DMS114 treated with DMSO at 0.1 percent for 48 hours (cell line): ENCODE results near the gene PTPRB.

Experiments
- DNase-seq: peaks from one replicate; lab custom pipeline; 2025; ENCODE audit not compliant: unreplicated experiment; lab: John Stamatoyannopoulos, UW

Gene PTPRB

DNA sequence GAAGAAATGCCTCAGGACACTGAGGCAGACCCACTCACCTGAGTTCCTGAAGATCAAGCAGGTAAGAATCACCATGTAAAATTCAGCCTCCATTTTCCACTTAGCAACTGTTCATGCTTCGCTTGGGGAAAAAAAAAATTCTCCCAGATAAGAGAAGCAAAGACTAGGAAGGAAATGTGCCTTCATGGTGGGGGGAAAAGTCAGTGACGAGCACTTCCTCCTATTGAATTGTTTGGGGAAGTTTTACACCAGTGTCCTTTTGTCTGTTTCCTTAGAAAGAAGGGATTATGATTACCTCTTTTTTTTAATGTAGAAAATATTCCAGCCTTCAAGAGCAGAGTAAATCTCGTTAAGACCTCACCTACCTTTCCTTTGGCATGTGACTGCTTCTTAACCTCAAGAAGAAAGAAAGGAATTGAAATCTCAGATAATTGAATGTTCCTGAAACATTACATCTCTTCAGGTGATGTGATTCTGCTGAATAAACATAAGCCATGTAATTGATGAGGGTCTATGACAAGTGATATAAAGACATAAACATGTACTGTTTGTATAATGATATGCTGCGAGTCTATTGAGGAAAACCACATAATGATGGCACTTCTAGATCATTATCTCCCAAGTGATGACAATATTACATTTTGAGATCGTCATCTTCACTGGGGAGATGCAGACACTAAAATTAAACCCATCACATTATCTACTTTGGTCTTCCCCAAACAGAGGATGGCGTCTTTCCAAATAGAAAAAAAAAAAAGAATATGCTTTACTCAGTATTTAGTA is at the start of gene PTPRB:
Gene PTPRB (minus strand): TSS at position 127 of the 783 bp plus-strand sequence. CDS start 34 bp downstream, at position 93.
- DNase-seq = no peak

DNA sequence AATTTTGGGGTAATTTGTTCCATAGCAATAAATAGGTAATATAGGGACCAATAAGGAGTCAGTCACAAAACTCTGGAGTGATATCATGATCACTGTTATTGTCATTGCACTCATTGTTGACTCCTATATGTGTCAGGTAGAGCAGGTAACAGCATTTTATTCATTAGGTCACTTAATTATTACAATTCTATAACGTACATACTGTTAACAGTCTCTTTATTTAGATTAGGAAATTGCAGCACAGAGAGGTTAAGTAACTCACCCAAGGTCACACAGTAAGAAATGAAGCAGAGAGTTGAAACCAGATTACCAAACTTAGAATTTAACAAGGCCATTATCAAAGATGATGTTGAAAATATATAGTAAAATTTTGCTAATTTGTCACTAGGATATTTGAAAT is 49.7 kb upstream of the PTPRB start:
- no peak for DNase-seq

DNA sequence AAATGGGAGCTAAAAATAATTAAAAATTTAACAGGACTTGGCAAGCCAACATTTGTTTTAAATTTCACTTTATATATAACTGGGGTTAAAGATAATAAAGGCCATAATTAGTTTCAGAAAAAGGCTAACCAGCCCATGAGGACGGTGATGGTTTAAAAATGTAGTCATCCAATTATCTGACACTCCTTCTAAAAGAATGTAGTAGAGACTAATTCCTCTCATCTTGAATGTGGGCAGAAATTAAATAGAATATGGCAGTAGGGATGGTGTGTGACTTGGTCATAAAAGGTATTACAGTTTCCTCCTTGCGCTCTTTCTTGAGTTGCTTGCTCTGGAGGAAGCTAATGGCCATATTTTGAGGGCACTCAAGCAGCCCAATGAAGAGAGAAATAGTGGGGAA is 49.1 kb upstream of the PTPRB start:
- no peak for DNase-seq

DNA sequence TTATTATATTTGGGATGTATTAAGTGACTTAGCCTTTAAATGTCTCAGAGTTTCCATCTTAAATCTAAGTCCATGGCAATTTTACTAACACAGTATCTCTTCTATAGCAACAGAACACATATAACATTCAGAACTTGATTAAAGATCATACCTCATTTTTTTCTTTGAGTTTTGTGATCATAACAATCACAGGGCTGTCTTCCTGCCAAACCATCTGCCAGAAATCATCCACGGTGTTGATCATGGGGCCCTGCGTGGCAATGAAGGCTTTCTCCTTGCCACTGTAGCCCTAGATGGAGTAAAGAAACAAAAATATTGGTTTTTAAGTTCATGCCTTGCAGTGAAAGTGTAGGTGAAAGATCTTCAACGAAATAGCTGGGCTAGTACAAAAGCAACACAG is 46.7 kb upstream of the PTPRB start:
- no peak for DNase-seq

DNA sequence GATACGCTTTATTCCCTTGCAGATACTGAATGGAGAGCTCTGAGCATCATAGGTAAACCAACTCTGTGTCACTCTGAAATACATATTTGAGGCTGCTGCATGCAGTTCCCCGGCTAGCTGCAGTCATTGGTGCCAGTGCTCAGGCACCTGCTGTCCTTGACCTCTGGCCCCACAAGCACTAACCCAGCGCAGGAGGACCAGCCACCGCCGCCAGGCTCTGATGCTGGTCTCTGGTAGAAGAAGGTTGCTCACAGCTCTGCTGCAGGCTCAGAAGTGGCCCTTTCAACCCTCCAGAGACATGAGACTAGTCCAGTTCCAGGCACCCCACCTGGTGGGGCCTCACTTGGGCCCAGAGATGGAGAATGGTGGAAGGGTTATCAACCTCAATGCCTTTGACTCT is 34.5 kb upstream of the PTPRB start:
- DNase-seq = no peak

DNA sequence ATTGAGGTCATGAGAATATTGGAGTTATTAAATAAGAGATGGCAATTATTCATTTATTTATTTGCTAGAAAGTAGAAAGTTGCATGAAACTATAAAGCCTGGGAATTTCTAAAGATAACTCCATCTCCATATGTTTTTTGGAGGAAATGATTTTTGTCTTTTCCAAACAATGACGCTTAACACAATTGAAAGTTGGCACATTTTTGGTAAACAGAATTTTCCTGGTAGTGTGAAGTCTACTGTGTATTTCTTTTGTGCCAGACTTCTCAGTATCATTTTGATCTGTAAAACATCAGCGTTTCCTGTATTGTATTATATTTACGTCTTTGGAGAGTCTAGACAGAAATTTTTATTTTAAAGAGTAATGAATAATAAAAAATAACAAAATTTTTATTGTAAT is 33.7 kb upstream of the PTPRB start:
- no peak for DNase-seq

DNA sequence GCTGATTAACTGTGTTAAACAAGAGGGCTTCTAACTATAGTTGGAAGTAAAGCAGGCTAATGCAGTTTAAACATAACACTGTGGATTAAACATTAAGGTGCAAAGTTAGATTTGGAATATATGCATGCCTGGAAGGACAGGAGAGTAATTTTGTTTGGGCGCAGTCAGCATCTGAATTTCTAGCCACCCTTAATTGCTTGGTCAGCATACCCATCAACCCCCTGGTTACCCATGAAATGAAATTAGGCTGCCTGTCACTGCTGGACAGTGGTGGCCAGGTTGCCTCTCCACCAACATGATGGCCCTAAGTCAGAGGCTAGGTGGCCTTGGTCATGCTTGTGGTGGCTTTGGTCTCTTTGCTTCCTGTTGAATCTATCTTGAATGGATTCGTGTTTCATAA is 30.0 kb upstream of the PTPRB start:
- DNase-seq = no peak

DNA sequence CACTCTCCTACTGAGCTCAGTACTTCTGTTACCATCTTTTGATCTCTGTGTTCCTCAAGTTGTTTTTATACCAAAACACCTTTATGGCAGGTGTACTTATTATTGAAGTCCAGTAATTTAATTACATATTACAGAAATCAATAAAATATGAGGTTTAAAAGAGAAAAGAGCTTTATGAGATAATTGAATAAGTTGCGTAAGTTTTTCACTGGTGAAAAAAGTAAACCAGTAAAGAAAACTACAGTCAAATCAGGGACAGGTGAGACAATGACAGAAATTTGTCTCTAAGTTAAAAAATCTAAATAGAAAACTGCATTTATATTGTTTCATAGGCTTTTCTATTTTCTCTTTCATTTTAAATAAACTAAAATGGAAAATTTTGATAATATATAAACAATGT is 29.1 kb upstream of the PTPRB start:
- DNase-seq = no peak

DNA sequence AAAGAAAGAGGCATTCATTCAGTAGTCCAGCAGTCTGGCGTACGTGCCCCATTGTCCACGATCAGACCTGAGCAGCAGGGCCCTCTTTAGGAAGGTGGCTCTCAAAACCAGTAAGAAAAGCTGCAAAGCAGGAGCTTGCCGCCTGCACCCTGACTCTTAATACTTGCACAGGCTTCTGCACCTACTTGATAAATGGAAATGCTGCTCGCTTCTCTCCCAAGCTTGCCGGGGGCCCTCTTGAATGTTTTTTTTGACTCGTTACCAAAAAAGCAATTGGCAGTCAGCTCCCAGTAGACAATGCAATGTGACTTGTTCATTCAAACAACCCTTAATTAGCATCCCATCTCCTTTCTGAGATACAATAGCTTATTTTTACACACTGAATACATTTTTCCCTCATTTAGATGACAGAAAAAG is 27.2 kb upstream of the PTPRB start:
- no peak for DNase-seq

DNA sequence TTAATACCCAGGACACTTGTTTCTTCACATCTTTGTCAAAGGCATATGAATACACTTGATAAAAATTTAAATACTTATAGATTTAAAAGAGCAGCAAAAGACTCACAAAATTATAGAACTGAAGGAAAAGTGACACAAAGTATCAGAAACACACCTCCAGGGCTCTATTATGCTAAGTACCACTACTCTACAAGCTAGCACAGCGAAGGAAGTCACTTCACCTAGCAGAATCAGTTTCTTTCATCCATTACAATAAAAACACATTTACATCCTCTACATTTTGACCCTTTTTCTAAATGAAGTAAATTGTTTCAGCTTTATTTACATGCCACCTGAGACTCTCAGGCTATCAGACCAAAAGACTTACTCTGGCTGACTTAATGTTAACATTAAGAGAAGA is 26.6 kb upstream of the PTPRB start:
- DNase-seq = no peak

DNA sequence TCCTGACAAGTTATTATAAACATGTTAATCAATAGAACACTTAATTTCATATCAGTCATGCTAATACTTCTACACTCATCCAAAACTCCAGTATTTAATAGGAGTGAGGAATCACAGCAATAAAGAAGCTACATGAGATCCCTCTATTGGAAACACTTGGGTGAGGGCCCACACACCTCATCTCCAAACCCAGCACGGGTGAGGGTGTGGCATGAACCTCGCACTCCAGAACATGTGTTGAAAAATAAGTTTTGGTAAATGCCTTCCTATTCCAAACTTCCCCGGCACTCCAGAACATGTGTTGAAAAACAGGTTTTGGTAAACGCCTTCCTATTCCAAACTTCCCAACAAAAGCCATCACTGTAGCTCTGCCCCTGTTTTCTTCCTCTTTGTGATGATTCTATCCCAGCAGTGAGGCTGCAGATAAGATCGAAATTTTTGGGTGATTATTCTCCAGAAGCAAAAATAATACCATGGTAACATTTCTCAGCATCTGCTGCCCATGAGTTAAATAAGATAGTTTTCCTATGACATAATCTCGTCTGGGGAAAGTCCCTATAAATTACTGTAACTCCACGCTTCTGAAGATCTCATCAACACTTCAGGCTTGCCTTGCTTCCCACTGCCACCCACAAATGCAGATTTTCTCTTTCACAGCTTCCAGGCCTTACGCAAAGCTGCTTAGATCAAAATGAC is 24.4 kb upstream of the PTPRB start:
- no peak for DNase-seq

DNA sequence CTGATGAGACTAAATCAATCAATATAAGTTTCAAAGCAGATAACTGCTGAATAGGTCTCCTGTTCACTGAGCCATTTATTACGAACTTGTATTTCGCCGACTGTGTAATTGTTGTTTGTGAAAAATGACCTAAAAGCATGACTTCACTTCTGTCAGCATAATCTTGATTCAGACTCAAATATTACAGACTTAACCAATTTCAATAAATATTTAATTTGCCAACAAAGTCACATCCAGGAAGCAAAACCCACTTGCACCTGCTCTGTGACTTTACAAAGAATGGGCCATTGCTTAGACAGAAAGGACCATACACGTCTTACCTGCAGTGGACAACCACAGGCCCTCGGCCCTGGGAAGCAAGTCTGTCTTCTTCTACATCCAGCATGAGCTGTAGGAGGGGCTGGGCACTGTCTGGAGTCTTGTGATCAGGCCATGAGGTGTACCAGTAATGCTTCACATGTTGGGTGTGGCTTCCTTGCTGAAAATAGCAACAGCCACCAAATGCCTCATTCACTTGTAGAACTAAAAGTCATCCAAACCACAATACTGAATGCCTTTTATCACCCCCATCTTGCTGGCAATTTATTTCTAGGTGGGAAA is 23.5 kb upstream of the PTPRB start:
- DNase-seq = no peak

DNA sequence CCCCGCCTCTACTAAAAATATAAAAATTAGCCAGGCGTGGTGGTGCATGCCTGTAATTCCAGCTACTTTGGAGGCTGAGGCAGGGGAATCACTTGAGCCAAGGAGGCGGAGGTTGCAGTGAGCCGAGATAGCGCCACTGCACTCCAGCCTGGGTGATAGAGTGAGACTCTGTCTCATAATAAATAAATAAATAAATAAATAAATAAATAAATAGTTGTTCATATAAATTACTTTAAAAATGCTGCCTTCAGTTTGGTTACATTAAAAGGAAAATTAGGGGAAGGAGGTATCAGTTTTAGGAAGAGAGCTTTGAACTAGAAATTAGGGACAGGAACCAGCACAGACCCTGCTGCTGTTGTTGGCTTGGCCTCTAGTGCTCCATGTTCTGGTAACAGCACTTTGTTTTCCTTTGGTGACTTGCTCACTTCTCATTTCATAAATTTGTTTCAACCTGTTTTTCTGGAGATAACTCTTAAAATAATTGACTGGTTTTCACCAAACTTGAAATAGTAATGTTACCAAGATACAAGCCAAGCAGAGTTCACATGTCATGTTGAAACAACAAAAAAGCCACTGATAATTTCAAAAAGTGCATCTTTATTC is 22.9 kb upstream of the PTPRB start:
- DNase-seq = no peak

DNA sequence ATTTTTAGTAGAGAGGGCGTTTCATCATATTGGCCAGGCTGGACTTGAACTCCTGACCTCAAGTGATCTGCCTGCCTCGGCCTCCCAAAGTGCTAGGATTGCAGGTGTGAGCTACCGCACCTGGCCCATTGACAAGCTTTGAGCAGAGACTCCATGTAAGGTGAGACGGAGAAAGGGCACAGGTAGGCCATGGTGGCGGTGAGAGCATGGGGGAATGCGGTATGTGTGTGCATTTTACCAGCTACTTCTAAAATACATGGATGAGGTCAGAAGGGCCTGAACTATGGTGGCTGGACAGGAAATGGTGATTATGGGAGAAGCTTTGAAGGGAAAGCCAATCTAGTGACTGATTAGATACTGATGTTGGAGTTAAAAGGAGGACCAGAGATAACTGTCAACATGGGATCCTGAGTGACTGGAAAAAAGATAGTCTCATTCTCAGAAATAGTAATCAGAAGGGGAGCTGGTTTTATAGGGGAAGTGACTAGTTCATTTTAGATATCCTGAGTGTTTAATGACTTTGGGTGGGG is 21.9 kb upstream of the PTPRB start:
- no peak for DNase-seq

DNA sequence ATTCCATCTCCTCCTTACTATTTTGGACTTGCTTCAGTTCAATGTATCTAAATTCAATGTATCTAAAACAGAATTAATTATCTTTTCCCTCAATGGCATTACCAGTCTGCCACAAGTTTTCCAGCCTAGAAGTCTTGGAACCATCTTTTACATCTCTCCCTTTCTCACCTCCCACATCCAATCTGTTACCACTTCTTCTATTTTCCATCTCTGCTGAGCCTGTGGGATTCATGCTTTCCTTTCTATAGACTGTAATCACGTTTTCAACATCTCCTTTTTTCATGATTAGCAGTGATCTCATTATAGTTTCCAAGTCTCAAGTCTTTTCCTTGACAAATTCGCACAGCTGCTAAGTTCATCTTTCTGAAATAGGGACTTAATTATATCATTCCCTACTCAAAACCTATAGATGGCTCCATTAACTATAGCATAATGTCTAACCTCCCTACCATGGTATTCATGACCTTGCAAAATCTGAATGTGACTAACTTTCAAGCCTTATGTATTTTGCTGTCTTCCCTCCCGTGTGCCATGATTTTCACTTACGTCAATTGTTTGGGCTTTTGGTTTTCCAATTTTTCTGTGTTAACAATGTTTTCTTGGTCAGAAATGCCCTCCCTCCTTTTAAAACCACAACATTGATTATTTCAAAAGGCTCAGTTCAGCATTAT is 20.5 kb upstream of the PTPRB start:
- no peak for DNase-seq

DNA sequence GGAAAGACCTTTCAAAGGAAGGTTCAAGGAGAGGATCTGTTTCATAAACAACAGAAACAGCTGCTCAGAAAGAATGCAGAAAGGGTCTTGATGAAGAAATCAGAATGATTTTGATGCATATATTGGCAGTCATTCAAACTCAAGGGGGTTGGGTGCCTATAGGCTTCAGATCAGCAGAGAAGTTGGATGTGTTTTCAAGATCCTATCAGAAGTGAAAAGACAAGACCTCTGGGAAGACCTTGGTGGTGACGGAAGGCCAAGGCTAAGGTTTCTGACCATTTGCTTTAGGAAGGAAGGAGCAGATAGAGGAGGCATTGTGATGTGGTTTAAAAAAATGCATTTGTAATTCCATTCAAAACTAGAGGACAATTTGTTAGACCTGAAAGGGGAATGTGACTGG is 15.2 kb upstream of the PTPRB start:
- DNase-seq = no peak

DNA sequence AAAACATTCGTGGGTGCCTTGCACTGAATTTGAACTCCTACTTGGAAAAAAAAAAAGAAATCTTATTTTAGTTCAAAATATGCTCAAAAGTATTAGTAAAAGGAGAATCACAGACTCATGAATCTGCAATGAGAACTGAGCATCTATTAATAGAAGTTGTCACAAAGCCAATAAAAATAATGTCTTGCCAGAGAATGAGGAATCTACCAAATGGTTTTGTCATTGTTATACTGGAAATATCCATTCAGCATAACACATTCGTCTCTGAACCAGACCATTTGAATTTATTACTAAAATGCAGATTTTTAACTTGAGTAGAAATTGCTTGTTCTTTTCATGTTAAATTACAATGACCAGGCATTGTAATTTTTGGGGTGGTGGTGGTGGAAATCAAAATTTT is 11.6 kb upstream of the PTPRB start:
- no peak for DNase-seq

DNA sequence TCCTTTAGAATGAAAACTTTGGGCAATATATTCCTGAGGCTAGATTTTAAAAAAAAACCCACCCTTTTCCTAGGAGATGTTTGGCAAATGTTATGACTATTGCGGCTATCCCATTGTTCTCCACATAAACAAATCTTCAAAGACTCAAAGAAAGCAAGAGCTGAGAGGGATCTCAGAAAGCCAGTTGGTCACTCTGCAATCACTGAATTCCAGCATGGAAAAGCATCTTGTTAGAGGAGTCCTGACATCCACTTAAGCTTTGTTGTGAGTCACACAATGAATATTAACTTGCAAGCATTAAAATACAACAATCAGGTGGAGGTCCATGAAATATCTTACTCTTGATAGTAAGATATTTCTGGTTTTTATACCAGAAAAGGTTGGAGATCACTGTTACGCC is 11.0 kb upstream of the PTPRB start:
- no peak for DNase-seq

DNA sequence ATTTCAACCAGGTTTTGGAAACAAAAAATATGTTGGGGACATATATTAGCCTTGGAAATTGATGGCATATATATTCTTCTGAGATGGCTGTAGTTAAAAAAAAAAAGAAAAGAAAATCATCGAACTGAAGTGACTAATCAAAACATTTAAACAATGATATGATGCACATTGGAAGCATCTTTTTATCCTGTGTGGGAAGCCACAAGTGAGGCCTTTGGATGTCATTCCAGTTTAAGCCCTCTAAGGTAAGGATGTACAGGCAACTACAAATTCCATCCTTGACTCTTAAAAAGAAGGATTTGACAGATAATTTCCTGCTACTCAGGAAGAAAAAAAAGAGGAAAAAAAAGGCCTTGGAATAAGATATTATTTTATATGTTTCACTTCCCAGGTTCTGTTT is 9.6 kb upstream of the PTPRB start:
- no peak for DNase-seq

DNA sequence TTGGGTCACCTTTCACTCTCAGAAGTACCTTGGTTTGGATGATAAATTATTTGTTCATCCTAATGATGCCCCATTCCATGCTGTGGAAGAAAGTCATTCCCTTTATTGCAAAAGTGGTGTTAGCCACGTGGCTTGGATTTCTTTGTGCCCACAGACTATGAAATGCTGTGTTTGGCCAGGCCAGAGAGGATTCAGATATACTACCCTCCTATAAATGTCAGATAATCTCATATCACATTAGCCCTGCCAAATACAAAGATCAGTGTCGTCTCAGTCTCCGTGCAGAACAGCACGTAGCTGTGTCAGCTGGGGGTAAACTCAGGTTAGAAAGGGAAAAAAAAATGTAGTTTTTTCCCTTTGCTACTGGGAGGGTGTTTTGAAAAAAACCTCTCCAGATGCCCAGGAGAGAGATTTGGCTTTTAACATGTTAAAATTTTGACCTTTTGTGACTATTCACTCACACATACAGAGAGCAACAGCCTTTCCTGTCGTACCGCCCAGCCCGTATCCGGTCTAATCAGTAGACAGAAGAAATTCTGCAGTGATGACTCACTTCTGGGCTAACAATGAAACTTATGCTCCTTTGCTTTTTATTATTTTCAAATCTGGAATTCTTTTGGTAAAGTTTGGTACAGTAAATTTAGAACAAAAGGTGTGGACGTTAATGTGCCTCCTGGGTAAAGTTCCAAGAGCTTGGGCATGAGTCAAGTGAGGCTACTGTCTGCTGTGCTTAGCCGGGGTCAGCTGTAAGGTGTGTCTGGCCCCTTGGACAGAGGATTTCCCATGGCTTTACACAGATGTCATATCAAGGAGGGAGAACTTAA is 8.5 kb upstream of the PTPRB start:
- DNase-seq = no peak
